Left ventricle myocardium superior (tissue), 1 donor: ENCODE measurements around the gene FRMD1. TPM values are rescaled to one million over a fixed set of nuclear protein-coding genes. Genes with fewer than 3 reads are reported as not detected.

Source experiments
- total RNA-seq: library from RNA; stranded (reverse); fragmentation: NEBNext Ultra II Directional; extraction: Animal tissue kit (Norgen Biotek cat#: 25700); gene quantifications from one replicate; pipeline ENCODE4 v1.2.1, GENCODE V29; 2021
- donor health status: DM: no; HTN: yes; CAD: no; lungs with severe emphysema.

FRMD1 gene
- total RNA-seq, 1 donor from 2014 or later = 0.45 TPM

Other genes starting within 250 kb of the FRMD1 start
- not detected for gene KIF25, start 81.5 kb downstream of the FRMD1 start, total RNA-seq
- 0.92 TPM for gene DACT2, start 240.6 kb upstream of the FRMD1 start, total RNA-seq